DND-41 (cell line): Measurements from ENCODE around the gene HSPA1L.

Source experiments
- ATAC-seq: fragments of 200-7000 bp; cut with Tn5 transposase; 3 replicates; pipeline ENCODE4 v1.9.1; 2021; ENCODE audit warnings: low read depth; ENCODE audit not compliant: insufficient read depth
- DNase-seq: peaks from one replicate; pipeline ENCODE4 v3.0.0-alpha.2; 2020
- H2AFZ ChIP-seq: 2 replicates; pipeline ENCODE4 v1.6.0; 2012; ENCODE audit warnings: low read depth, low read length
- H3K27ac ChIP-seq: 2 replicates; pipeline ENCODE4 v1.5.1; 2012; ENCODE audit warnings: low read length, inconsistent platforms
- H3K27me3 ChIP-seq: fragments of 200-600 bp; sonication (generic); 2 replicates; pipeline ENCODE4 v1.6.0; 2012; ENCODE audit warnings: low read length, mild to moderate bottlenecking, inconsistent platforms; ENCODE audit not compliant: insufficient read depth, poor library complexity
- H3K36me3 ChIP-seq: 2 replicates; pipeline ENCODE4 v1.5.1; 2012; ENCODE audit warnings: low read length, inconsistent platforms; ENCODE audit not compliant: insufficient read depth
- H3K4me1 ChIP-seq: 2 replicates; pipeline ENCODE4 v1.5.1; 2012; ENCODE audit warnings: mild to moderate bottlenecking, low read length; ENCODE audit not compliant: insufficient read depth
- H3K4me2 ChIP-seq: 2 replicates; pipeline ENCODE4 v1.6.0; 2012; ENCODE audit warnings: mild to moderate bottlenecking, moderate library complexity, low read length, inconsistent platforms; ENCODE audit not compliant: insufficient read depth
- H3K4me3 ChIP-seq, 2 experiments: fragments of 200-600 bp in 1 of 2; shearing (Covaris generic) in 1 of 2; 2 replicates each; pipeline ENCODE4 v1.5.1; 2012 to 2016; ENCODE audit warnings: inconsistent platforms in 2 of 2, low read length in 2 of 2, mild to moderate bottlenecking in 2 of 2, low read depth in 1 of 2, moderate library complexity in 1 of 2
- H3K79me2 ChIP-seq: 2 replicates; pipeline ENCODE4 v1.6.0; 2012; ENCODE audit warnings: low read length, inconsistent platforms; ENCODE audit not compliant: insufficient read depth
- H3K9ac ChIP-seq: 2 replicates; pipeline ENCODE4 v1.6.0; 2012; ENCODE audit warnings: low read depth, mild to moderate bottlenecking, inconsistent platforms, low read length, moderate library complexity
- H3K9me3 ChIP-seq: 2 replicates; pipeline ENCODE4 v1.5.1; 2012; ENCODE audit warnings: low read length, moderate library complexity, mild to moderate bottlenecking, inconsistent platforms; ENCODE audit not compliant: insufficient read depth, severe bottlenecking
- H4K20me1 ChIP-seq: 2 replicates; pipeline ENCODE4 v1.6.0; 2012; ENCODE audit warnings: low read length; ENCODE audit not compliant: insufficient read depth
- CTCF ChIP-seq: IDR thresholded peaks from 2 replicates; pipeline ENCODE4 v1.5.1; 2012; ENCODE audit warnings: borderline replicate concordance, low read length, moderate library complexity, mild to moderate bottlenecking; ENCODE audit not compliant: poor library complexity, severe bottlenecking; ENCODE audit errors: extremely low read depth
- EZH2 ChIP-seq: IDR thresholded peaks from 3 replicates; pipeline ENCODE4 v1.6.1; 2012; ENCODE audit warnings: borderline replicate concordance, low read depth, mild to moderate bottlenecking, moderate library complexity, low read length, inconsistent platforms; ENCODE audit not compliant: severe bottlenecking

HSPA1L gene

GRCh38 chr6:31834367-31835250 lies 19.5 kb upstream of the HSPA1L start:
- Histone ChIP-seq H3K36me3 (peaks cover 44% of the 10 kb centered on the region), H3K79me2 (peaks cover 88% of the 10 kb centered on the region), H3K27ac (peak overlapping the region; percentile 95), H3K4me2 (peak overlapping the region; percentile 88), H3K9ac (peak overlapping the region; percentile 81), H3K4me3 (peak overlapping the region; percentile 86 to 92), H4K20me1 (peaks cover 40% of the 10 kb centered on the region), H2AFZ (peak overlapping the region; percentile 70), H3K27me3 (no peaks in the 10 kb centered on the region), H3K4me1 (peaks cover 67% of the 10 kb centered on the region), H3K9me3 (no peaks in the 10 kb centered on the region)
- no peak for TF ChIP-seq EZH2
- no peak for TF ChIP-seq CTCF
- DNase-seq, result peak; percentile 84
- peak; percentile 75 for ATAC-seq

- no peak overlapping the region for H2AFZ ChIP-seq
- peak overlapping the region; percentile 72 for H3K4me2 ChIP-seq
- peaks cover 65% of the 10 kb centered on the region for H3K79me2 ChIP-seq
- H3K27me3 ChIP-seq, result no peaks in the 10 kb centered on the region
- peak overlapping the region; percentile 62 to 73; a peak in 3 of 4 replicates for H3K4me3 ChIP-seq
- TF ChIP-seq CTCF (no peak), EZH2 (no peak)
- peaks cover 14% of the 10 kb centered on the region for H3K36me3 ChIP-seq
- DNase-seq, result no peak
- peaks cover 48% of the 10 kb centered on the region for H3K4me1 ChIP-seq
- H3K27ac ChIP-seq, result peak overlapping the region; percentile 87
- peaks cover 11% of the 10 kb centered on the region for H4K20me1 ChIP-seq
- no peaks in the 10 kb centered on the region for H3K9me3 ChIP-seq
- no peak for ATAC-seq
- peak overlapping the region; percentile 69 for H3K9ac ChIP-seq
Measured at GRCh38 chr6:31831350-31832215, 16.5 kb upstream of the HSPA1L start.

- no peak overlapping the region; the same call in 1 of the 2 replicates for H2AFZ ChIP-seq
- peaks cover 48% of the 10 kb centered on the region for H3K4me1 ChIP-seq
- H3K9ac ChIP-seq, result peak overlapping the region; percentile 69
- H3K27ac ChIP-seq, result peak overlapping the region; percentile 87
- peaks cover 7% of the 10 kb centered on the region for H3K36me3 ChIP-seq
- H3K4me2 ChIP-seq, result peak overlapping the region; percentile 72
- H3K4me3 ChIP-seq, result peak overlapping the region; percentile 62 to 73; a peak in 3 of 4 replicates
- ATAC-seq (no peak), DNase-seq (no peak)
- peaks cover 4% of the 10 kb centered on the region; the same call in 1 of the 2 replicates for H4K20me1 ChIP-seq
- no peaks in the 10 kb centered on the region for H3K27me3 ChIP-seq
- TF ChIP-seq EZH2, result no peak
- TF ChIP-seq CTCF, result no peak
- peaks cover 59% of the 10 kb centered on the region for H3K79me2 ChIP-seq
- no peaks in the 10 kb centered on the region for H3K9me3 ChIP-seq
Measured at GRCh38 chr6:31830886-31831335, 15.8 kb upstream of the HSPA1L start.
